Amniotic stem cell (primary cell): ENCODE measurements around the gene INTS15.
"Not testable (repeated sequence)": the region's sequence is repeated elsewhere in the genome, so short reads cannot be mapped to it uniquely, and the experiment has no call there.

Source experiments
- DNase-seq: peaks from one replicate; lab custom pipeline; 2025; lab: John Stamatoyannopoulos, UW

INTS15 gene

GRCh38 chr7:6589829-6590644 lies at the start of gene INTS15:
Gene INTS15 (plus strand): TSS chr7:6590021. CDS start chr7:6590284, 263 bp downstream.
- peak; percentile 50 for DNase-seq

- DNase-seq, result no peak
Observed at GRCh38 chr7:6542368-6542767, 47.5 kb upstream of the INTS15 start.

GRCh38 chr7:6545398-6546126 lies 44.3 kb upstream of the INTS15 start:
- no peak for DNase-seq

GRCh38 chr7:6546498-6547251 lies 43.1 kb upstream of the INTS15 start:
- DNase-seq, result no peak

- no peak for DNase-seq
Observed at GRCh38 chr7:6547400-6547799, 42.4 kb upstream of the INTS15 start.

- no peak for DNase-seq
Observed at GRCh38 chr7:6551016-6551511, 38.8 kb upstream of the INTS15 start, which contains the start of gene GRID2IP. Gene GRID2IP (minus strand): TSS chr7:6551461. CDS start chr7:6551436, 25 bp downstream.

GRCh38 chr7:6553448-6554044 lies 36.3 kb upstream of the INTS15 start:
- DNase-seq, result no peak

- DNase-seq, result no peak
Observed at GRCh38 chr7:6554848-6555247, 35.0 kb upstream of the INTS15 start.

GRCh38 chr7:6556196-6556595 lies 33.6 kb upstream of the INTS15 start:
- DNase-seq, result no peak

- DNase-seq, result no peak
Observed at GRCh38 chr7:6558837-6559236, 31.0 kb upstream of the INTS15 start.

- no peak for DNase-seq
Observed at GRCh38 chr7:6559896-6560295, 29.9 kb upstream of the INTS15 start.

- no peak for DNase-seq
Observed at GRCh38 chr7:6562106-6562505, 27.7 kb upstream of the INTS15 start.

GRCh38 chr7:6563936-6564770 lies 25.7 kb upstream of the INTS15 start:
- no peak for DNase-seq

- no peak for DNase-seq
Observed at GRCh38 chr7:6565655-6566054, 24.2 kb upstream of the INTS15 start.

- DNase-seq, result no peak
Observed at GRCh38 chr7:6567886-6568285, 21.9 kb upstream of the INTS15 start.

GRCh38 chr7:6571160-6571779 lies 18.6 kb upstream of the INTS15 start:
- no peak for DNase-seq

GRCh38 chr7:6575281-6576023 lies 14.4 kb upstream of the INTS15 start:
- DNase-seq, result no peak

GRCh38 chr7:6576024-6576866 lies 13.6 kb upstream of the INTS15 start:
- no peak for DNase-seq

- DNase-seq, result not testable (repeated sequence)
Observed at GRCh38 chr7:6576867-6577368, 12.9 kb upstream of the INTS15 start.
